ENCODE results near the gene MEAF6. TPM values are rescaled to one million over a fixed set of nuclear protein-coding genes. Genes with fewer than 3 reads are reported as not detected.

Gene MEAF6
- total and polyA plus RNA-seq, 2 of the 8 experiments (the other 6 are each of a cell fraction or from before 2014, with no cell fraction given): 23.0 to 38.8 TPM

DNA sequence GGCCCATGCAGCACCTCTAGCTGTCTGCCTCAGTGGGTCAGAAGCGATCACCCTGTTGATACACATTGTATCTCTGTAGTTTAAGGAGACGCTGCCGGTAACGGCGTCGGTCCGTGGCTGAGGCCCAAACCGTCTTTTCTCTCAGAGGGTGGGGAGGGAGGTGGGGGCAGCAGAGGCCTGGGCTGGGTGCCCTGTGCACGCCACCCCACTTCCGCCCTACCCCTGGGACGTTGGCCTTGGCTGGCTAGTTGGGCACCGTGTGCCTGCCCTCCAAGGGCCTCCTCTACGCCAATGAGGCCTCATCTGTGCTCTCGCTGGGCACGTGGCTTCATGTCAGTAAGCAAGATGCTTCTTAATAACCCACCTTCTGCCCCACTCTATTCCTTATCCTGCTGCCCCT, 30.8 kb downstream of the MEAF6 start (continued):
- TF ChIP-seq, protein P1, sequence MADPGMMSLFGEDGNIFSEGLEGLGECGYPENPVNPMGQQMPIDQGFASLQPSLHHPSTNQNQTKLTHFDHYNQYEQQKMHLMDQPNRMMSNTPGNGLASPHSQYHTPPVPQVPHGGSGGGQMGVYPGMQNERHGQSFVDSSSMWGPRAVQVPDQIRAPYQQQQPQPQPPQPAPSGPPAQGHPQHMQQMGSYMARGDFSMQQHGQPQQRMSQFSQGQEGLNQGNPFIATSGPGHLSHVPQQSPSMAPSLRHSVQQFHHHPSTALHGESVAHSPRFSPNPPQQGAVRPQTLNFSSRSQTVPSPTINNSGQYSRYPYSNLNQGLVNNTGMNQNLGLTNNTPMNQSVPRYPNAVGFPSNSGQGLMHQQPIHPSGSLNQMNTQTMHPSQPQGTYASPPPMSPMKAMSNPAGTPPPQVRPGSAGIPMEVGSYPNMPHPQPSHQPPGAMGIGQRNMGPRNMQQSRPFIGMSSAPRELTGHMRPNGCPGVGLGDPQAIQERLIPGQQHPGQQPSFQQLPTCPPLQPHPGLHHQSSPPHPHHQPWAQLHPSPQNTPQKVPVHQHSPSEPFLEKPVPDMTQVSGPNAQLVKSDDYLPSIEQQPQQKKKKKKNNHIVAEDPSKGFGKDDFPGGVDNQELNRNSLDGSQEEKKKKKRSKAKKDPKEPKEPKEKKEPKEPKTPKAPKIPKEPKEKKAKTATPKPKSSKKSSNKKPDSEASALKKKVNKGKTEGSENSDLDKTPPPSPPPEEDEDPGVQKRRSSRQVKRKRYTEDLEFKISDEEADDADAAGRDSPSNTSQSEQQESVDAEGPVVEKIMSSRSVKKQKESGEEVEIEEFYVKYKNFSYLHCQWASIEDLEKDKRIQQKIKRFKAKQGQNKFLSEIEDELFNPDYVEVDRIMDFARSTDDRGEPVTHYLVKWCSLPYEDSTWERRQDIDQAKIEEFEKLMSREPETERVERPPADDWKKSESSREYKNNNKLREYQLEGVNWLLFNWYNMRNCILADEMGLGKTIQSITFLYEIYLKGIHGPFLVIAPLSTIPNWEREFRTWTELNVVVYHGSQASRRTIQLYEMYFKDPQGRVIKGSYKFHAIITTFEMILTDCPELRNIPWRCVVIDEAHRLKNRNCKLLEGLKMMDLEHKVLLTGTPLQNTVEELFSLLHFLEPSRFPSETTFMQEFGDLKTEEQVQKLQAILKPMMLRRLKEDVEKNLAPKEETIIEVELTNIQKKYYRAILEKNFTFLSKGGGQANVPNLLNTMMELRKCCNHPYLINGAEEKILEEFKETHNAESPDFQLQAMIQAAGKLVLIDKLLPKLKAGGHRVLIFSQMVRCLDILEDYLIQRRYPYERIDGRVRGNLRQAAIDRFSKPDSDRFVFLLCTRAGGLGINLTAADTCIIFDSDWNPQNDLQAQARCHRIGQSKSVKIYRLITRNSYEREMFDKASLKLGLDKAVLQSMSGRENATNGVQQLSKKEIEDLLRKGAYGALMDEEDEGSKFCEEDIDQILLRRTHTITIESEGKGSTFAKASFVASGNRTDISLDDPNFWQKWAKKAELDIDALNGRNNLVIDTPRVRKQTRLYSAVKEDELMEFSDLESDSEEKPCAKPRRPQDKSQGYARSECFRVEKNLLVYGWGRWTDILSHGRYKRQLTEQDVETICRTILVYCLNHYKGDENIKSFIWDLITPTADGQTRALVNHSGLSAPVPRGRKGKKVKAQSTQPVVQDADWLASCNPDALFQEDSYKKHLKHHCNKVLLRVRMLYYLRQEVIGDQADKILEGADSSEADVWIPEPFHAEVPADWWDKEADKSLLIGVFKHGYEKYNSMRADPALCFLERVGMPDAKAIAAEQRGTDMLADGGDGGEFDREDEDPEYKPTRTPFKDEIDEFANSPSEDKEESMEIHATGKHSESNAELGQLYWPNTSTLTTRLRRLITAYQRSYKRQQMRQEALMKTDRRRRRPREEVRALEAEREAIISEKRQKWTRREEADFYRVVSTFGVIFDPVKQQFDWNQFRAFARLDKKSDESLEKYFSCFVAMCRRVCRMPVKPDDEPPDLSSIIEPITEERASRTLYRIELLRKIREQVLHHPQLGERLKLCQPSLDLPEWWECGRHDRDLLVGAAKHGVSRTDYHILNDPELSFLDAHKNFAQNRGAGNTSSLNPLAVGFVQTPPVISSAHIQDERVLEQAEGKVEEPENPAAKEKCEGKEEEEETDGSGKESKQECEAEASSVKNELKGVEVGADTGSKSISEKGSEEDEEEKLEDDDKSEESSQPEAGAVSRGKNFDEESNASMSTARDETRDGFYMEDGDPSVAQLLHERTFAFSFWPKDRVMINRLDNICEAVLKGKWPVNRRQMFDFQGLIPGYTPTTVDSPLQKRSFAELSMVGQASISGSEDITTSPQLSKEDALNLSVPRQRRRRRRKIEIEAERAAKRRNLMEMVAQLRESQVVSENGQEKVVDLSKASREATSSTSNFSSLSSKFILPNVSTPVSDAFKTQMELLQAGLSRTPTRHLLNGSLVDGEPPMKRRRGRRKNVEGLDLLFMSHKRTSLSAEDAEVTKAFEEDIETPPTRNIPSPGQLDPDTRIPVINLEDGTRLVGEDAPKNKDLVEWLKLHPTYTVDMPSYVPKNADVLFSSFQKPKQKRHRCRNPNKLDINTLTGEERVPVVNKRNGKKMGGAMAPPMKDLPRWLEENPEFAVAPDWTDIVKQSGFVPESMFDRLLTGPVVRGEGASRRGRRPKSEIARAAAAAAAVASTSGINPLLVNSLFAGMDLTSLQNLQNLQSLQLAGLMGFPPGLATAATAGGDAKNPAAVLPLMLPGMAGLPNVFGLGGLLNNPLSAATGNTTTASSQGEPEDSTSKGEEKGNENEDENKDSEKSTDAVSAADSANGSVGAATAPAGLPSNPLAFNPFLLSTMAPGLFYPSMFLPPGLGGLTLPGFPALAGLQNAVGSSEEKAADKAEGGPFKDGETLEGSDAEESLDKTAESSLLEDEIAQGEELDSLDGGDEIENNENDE (IDR thresholded peaks at IDR 0.05; ENCODE audit: insufficient replicate concordance, low read length): no peak
- no peak for TF ChIP-seq CTBP2 (IDR thresholded peaks at IDR 0.05; ENCODE audit: borderline replicate concordance, insufficient read depth, insufficient read length, low read length)
